UCSD-AML1 (cell line): ENCODE results near the gene SLC12A5.

Experiments
- DNase-seq: peaks from one replicate; lab custom pipeline; 2025; ENCODE audit not compliant: unreplicated experiment; lab: John Stamatoyannopoulos, UW

SLC12A5 gene

GRCh38 chr20:46006022-46006705 lies 22.9 kb upstream of the SLC12A5 start:
- no peak for DNase-seq

- DNase-seq: no peak
These were observed 22.1 kb upstream of the SLC12A5 start for GRCh38 chr20:46006964-46007363.

- DNase-seq: no peak
These were observed 21.3 kb upstream of the SLC12A5 start for GRCh38 chr20:46007671-46008070.

- no peak for DNase-seq
These were observed 19.2 kb upstream of the SLC12A5 start for GRCh38 chr20:46009816-46010215.

- no peak for DNase-seq
These were observed 18.3 kb upstream of the SLC12A5 start for GRCh38 chr20:46010491-46011391.

- peak; percentile 56 for DNase-seq
These were observed 17.2 kb upstream of the SLC12A5 start for GRCh38 chr20:46011631-46012482.

- DNase-seq: no peak
These were observed 16.1 kb upstream of the SLC12A5 start for GRCh38 chr20:46012921-46013320.

- DNase-seq: no peak
These were observed 15.6 kb upstream of the SLC12A5 start for GRCh38 chr20:46013322-46013828.

GRCh38 chr20:46013829-46014516 lies 15.0 kb upstream of the SLC12A5 start:
- peak; percentile 76 for DNase-seq

- no peak for DNase-seq
These were observed 14.3 kb upstream of the SLC12A5 start for GRCh38 chr20:46014517-46015396.

- DNase-seq: no peak
These were observed 11.7 kb upstream of the SLC12A5 start for GRCh38 chr20:46017272-46017671.

- no peak for DNase-seq
These were observed 10.9 kb upstream of the SLC12A5 start for GRCh38 chr20:46018112-46018511.

GRCh38 chr20:46018611-46019010 lies 10.4 kb upstream of the SLC12A5 start:
- DNase-seq: no peak

- DNase-seq: no peak
These were observed 8.5 kb upstream of the SLC12A5 start for GRCh38 chr20:46020555-46020954.

- DNase-seq: peak; percentile 95
These were observed 7.4 kb upstream of the SLC12A5 start for GRCh38 chr20:46021361-46022359.

GRCh38 chr20:46022411-46023147 lies 6.4 kb upstream of the SLC12A5 start:
- peak; percentile 79 for DNase-seq

- no peak for DNase-seq
These were observed 5.9 kb upstream of the SLC12A5 start for GRCh38 chr20:46023148-46023484.

- no peak for DNase-seq
These were observed 5.0 kb upstream of the SLC12A5 start for GRCh38 chr20:46023999-46024398.
